Measurements from ENCODE around the gene LMBRD2.

- TF ChIP-seq CTCF (IDR thresholded peaks at IDR 0.05) (no peak), POLR2A (IDR thresholded peaks at IDR 0.05) (no peak)
Observed at GRCh38 chr5:36057386-36057785, 94.3 kb downstream of the LMBRD2 start.

Measured in esophagus squamous epithelium (tissue), 4 donors.